Measurements from ENCODE around the gene SYDE1.
"Not testable (repeated sequence)": the region's sequence is repeated elsewhere in the genome, so short reads cannot be mapped to it uniquely, and the experiment has no call there.

Gene SYDE1, protein sequence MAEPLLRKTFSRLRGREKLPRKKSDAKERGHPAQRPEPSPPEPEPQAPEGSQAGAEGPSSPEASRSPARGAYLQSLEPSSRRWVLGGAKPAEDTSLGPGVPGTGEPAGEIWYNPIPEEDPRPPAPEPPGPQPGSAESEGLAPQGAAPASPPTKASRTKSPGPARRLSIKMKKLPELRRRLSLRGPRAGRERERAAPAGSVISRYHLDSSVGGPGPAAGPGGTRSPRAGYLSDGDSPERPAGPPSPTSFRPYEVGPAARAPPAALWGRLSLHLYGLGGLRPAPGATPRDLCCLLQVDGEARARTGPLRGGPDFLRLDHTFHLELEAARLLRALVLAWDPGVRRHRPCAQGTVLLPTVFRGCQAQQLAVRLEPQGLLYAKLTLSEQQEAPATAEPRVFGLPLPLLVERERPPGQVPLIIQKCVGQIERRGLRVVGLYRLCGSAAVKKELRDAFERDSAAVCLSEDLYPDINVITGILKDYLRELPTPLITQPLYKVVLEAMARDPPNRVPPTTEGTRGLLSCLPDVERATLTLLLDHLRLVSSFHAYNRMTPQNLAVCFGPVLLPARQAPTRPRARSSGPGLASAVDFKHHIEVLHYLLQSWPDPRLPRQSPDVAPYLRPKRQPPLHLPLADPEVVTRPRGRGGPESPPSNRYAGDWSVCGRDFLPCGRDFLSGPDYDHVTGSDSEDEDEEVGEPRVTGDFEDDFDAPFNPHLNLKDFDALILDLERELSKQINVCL

DNA sequence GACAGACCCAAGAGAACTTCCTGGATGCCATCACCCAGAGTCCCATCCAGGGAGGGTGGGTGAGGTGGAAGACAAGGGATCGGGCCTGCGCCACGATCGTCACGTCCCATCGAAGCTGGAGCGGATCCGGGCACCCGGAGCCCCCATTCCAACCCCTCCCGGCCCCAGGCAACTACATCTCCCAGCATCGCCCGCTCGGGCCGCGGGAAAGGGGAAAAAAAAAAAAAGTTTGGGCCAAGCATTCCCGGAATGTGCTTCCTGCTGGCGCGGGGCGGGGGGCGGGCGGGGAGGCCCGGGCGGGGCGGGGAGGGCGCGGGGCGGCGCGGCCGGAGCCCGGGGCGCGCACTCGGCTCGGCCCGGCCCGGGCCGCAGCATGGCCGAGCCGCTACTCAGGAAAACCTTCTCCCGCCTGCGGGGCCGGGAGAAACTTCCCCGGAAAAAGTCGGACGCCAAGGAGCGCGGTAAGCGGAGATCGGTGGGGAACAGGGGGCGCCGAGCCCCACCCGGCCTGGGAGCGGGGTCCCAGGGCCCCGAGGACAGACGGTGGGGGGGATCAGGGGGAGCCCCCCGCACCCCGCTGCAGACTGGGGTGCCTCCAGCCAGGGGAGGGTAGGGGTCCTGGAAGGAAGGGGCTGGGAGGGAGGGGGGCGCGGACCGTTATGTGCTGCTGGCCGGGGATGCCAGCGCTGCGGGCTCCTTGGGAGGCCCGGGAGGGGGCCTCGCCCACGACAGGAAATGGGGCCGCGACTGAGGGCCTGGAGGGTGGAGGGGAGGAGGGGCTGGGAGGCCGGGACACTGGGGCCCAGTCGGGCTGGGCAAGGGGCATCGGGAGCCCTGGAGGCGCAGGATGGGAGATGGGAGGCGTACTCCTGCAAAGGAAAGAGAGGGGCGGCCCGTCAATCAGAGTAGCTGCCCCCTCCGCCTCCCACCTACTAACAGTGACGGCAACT, at the start of gene SYDE1:
Gene SYDE1, plus strand, starts transcription at position 341 of the 950 bp plus-strand sequence. Its CDS starts 33 bp downstream, at position 374.
- H3K27ac ChIP-seq, result no peak within 1 kb of the TSS
- TF ChIP-seq ZFX (IDR thresholded peaks at IDR 0.05), result no peak
- TF ChIP-seq CTCF (conservative IDR thresholded peaks at IDR 0.05), result no peak

DNA sequence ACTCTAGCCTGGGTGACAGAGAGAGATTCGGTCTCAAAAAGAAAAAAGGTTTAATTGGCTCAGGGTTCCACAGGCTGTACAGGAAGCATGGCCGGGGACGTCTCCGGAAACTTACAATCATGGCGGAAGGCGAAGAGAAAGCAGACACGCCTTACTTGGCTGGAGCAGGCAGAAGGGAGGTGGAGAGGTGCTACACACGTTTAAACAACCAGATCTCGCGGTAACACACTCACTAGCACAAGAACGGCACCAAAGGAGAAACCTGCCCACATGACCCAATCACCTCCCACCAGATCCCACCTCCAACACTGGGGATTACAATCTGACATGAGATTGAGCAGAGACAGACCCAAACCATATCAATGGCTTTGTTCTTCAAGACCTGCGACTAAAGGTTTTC, 45.2 kb upstream of the SYDE1 start:
- TF ChIP-seq ZFX (IDR thresholded peaks at IDR 0.05), result no peak
- TF ChIP-seq CTCF (conservative IDR thresholded peaks at IDR 0.05), result no peak
- no peak overlapping the region for H3K27ac ChIP-seq

- H3K27ac ChIP-seq, result not testable (repeated sequence)
Measured at GRCh38 chr19:15070386-15070785, 36.8 kb upstream of the SYDE1 start.

GRCh38 chr19:15072930-15073647, 34.1 kb upstream of the SYDE1 start:
- TF ChIP-seq CTCF (conservative IDR thresholded peaks at IDR 0.05), result no peak; the same call in 1 of the 2 replicates
- TF ChIP-seq ZFX (IDR thresholded peaks at IDR 0.05), result no peak
- no peak overlapping the region for H3K27ac ChIP-seq

DNA sequence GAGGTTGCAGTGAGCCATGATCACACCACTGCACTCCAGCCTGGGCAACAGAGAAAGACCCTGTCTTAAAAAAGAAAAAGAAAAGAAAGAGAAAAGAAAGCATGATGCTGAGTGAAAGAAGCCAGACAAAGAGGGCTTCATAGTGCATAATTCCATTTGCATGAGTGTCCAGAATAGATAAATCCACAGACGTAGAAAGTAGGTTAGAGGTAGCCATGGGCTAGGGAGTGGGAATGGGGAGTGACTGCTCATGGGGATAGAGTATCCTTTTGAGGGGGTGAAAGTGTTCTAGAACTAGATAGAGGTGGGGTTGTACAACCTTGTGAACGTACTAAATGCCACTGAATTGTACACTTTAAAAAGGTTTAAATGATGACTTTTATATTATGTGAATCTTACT, 32.8 kb upstream of the SYDE1 start:
- no peak overlapping the region for H3K27ac ChIP-seq
- TF ChIP-seq CTCF (conservative IDR thresholded peaks at IDR 0.05) (no peak), ZFX (IDR thresholded peaks at IDR 0.05) (no peak)

- no peak overlapping the region for H3K27ac ChIP-seq
- no peak for TF ChIP-seq CTCF (conservative IDR thresholded peaks at IDR 0.05)
- no peak for TF ChIP-seq ZFX (IDR thresholded peaks at IDR 0.05)
Measured at GRCh38 chr19:15075806-15076205, 31.4 kb upstream of the SYDE1 start.

- H3K27ac ChIP-seq, result not testable (repeated sequence)
Measured at GRCh38 chr19:15080002-15080401, 27.2 kb upstream of the SYDE1 start.

Data from C4-2B (cell line).